Tibial nerve (tissue), 4 donors: ENCODE data around the gene IL17B.

Experiments
- EP300 ChIP-seq, 2 donors: sonication (generic); formaldehyde crosslinking; IDR thresholded peaks; one replicate each; pipeline ENCODE4 v1.6.1; 2017; ENCODE audit warnings: antibody characterized with exemption in 2 of 2, mild to moderate bottlenecking in 1 of 2
- TF ChIP-seq, protein P1 (sequence below), 5 experiments: fragments of 200-600 bp in 3 of 5; fragments of 450-650 bp in 2 of 5; sonication (generic) in 3 of 5; IDR thresholded peaks; one replicate each; pipeline ENCODE4 v1.5.1; 2016 to 2019; ENCODE audit warnings: antibody characterized with exemption in 5 of 5, mild to moderate bottlenecking in 3 of 5, moderate library complexity in 2 of 5

DNA sequence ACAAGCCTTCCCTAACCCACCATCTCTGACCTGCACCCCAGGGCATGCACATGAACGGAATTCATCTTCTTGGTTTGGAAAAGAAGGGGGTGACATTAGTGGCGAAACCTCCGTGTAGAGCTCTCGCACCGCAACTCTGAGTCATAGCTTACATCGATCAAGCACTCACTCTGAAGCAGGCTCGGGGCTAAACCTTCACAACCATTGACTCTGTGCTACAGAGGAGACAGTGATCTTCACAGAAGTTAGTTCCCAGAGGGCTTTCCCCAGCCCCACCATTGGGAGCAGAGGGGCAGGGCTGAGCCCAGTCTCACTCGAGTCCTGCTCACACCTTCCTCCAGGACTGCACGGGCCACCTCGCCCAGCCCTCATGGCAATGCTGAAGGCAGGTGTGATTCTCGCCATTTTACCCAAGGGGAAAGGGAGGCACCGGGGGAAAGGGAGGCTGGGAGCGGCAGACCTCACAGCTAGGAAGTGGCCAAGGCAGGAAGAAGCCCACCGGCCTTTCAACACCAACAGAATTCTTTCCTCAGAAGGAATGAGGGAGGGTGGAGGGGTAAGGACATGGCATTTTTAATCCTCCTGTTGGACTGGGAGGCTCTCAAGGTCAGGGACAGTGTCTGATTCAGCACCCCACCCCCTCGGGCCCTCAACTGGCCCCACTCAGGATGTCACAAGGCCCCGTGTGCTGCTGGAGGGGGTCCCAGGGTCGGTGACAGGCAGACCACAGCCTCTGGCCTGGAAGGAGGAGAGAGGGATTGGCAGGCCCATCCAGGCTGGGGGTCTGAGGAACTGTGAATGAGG, 25.9 kb upstream of the IL17B start:
- TF ChIP-seq, protein P1, sequence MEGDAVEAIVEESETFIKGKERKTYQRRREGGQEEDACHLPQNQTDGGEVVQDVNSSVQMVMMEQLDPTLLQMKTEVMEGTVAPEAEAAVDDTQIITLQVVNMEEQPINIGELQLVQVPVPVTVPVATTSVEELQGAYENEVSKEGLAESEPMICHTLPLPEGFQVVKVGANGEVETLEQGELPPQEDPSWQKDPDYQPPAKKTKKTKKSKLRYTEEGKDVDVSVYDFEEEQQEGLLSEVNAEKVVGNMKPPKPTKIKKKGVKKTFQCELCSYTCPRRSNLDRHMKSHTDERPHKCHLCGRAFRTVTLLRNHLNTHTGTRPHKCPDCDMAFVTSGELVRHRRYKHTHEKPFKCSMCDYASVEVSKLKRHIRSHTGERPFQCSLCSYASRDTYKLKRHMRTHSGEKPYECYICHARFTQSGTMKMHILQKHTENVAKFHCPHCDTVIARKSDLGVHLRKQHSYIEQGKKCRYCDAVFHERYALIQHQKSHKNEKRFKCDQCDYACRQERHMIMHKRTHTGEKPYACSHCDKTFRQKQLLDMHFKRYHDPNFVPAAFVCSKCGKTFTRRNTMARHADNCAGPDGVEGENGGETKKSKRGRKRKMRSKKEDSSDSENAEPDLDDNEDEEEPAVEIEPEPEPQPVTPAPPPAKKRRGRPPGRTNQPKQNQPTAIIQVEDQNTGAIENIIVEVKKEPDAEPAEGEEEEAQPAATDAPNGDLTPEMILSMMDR (IDR thresholded peaks at IDR 0.05) = no peak
- no peak for TF ChIP-seq EP300 (IDR thresholded peaks at IDR 0.05)
